Mesendoderm (in vitro differentiated cells): ENCODE measurements around the gene TMEM141.
"Not testable (repeated sequence)": the region's sequence is repeated elsewhere in the genome, so short reads cannot be mapped to it uniquely, and the experiment has no call there.

Source experiments
- DNase-seq: peaks from one replicate; pipeline ENCODE4 v3.0.0; 2013
- H2AK5ac ChIP-seq: 2 replicates; pipeline ENCODE4 v1.6.1; 2013; ENCODE audit warnings: low read length, inconsistent platforms
- H2BK120ac ChIP-seq: 2 replicates; pipeline ENCODE4 v1.6.1; 2013; ENCODE audit warnings: low read depth, mild to moderate bottlenecking, low read length, moderate library complexity, mixed read lengths
- H2BK15ac ChIP-seq: replicated peaks from 2 replicates; pipeline ENCODE4 v1.6.1; 2013; ENCODE audit warnings: low read depth, mild to moderate bottlenecking, moderate library complexity
- H2BK5ac ChIP-seq: 2 replicates; pipeline ENCODE4 v1.6.1; 2013; ENCODE audit warnings: low read length, inconsistent platforms
- H3K18ac ChIP-seq: 2 replicates; pipeline ENCODE4 v1.6.1; 2013; ENCODE audit warnings: mild to moderate bottlenecking, low read length, mixed read lengths
- H3K23ac ChIP-seq: one replicate; pipeline ENCODE4 v1.6.1; 2013; ENCODE audit warnings: low read length
- H3K27ac ChIP-seq: 2 replicates; pipeline ENCODE4 v1.5.1; 2013; ENCODE audit warnings: low read depth, mild to moderate bottlenecking, inconsistent platforms, low read length, moderate library complexity
- H3K27me3 ChIP-seq: 2 replicates; pipeline ENCODE4 v1.6.1; 2013; ENCODE audit warnings: low read length, control low read depth, mild to moderate bottlenecking, inconsistent platforms; ENCODE audit not compliant: insufficient read depth, poor library complexity
- H3K36me3 ChIP-seq: 2 replicates; pipeline ENCODE4 v1.6.1; 2013; ENCODE audit warnings: low read length, inconsistent platforms; ENCODE audit not compliant: control insufficient read depth, insufficient read depth
- H3K4ac ChIP-seq: one replicate; pipeline ENCODE4 v1.6.1; 2013; ENCODE audit warnings: low read depth, mild to moderate bottlenecking, low read length, moderate library complexity
- H3K4me1 ChIP-seq: 2 replicates; pipeline ENCODE4 v1.6.1; 2013; ENCODE audit warnings: low read depth, low read length, inconsistent platforms; ENCODE audit not compliant: control insufficient read depth
- H3K4me2 ChIP-seq: 2 replicates; pipeline ENCODE4 v1.6.1; 2013; ENCODE audit warnings: low read length
- H3K4me3 ChIP-seq: 2 replicates; pipeline ENCODE4 v1.5.1; 2013; ENCODE audit warnings: mild to moderate bottlenecking, low read length
- H3K56ac ChIP-seq: one replicate; pipeline ENCODE4 v1.6.1; 2013; ENCODE audit warnings: low read length
- H3K79me1 ChIP-seq: 2 replicates; pipeline ENCODE4 v1.6.1; 2013; ENCODE audit warnings: low read length, inconsistent platforms
- H3K79me2 ChIP-seq: 2 replicates; pipeline ENCODE4 v1.6.1; 2013; ENCODE audit warnings: mild to moderate bottlenecking, low read length; ENCODE audit not compliant: control insufficient read depth, insufficient read depth
- H3K9ac ChIP-seq: 2 replicates; pipeline ENCODE4 v1.6.1; 2013; ENCODE audit warnings: low read length, inconsistent platforms
- H4K5ac ChIP-seq: one replicate; pipeline ENCODE4 v1.6.1; 2013; ENCODE audit warnings: low read length
- H4K8ac ChIP-seq: one replicate; pipeline ENCODE4 v1.6.1; 2013; ENCODE audit warnings: low read depth, mild to moderate bottlenecking, control low read depth, low read length, moderate library complexity
- WGBS: extraction: QIAGEN DNeasy Blood & Tissue Kit; methylation state at CpG from one replicate; pipeline ENCODE4 v1.1.7; 2013; ENCODE audit warnings: low lambda C conversion rate, missing lambda C conversion rate; ENCODE audit not compliant: insufficient coverage; ENCODE audit errors: extremely low coverage; 5-methylcytosine and 5-hydroxymethylcytosine counted together

The TMEM141 gene

DNA sequence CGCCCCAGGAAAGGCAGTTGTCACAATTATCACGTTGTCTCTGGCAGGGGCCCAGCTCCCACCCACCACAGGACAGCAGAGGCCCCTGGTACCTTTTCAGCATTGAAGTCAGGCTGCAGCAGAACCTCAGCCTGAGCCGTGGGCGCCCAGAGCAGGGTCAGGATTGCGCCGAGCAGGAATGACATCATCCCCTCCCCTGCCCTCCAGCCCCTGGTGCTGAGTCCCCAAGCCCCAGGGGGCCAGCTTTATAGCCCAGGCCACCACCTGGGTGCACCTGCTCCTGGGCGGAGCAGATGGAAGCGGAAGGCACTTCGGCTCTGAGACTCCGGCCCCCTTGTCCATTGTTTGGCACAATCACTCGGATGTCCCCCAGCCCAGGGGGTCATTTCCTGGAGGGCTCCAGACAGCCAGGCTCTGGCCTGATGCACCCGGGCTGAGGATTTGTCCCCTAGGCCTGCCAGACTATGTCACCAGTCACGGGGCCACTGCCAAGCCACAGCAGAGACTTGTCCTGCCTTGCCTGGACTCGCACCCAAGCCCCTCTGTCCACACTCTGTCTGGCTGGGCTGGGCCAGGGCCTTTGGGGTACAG lies 26.7 kb upstream of the TMEM141 start, which contains the start of gene LCN15:
Gene LCN15 (minus strand): TSS at position 218 of the 591 bp plus-strand sequence. CDS start 30 bp downstream, at position 188.
- no peaks in the 10 kb centered on the region for H3K4me1 ChIP-seq
- no peak within 1 kb of the TSS for H3K4me2 ChIP-seq
- H3K36me3 ChIP-seq = no peaks in the 10 kb centered on the region
- no peak within 1 kb of the TSS for H3K27ac ChIP-seq
- no peak within 1 kb of the TSS for H2BK15ac ChIP-seq
- no peak within 1 kb of the TSS for H3K18ac ChIP-seq
- no peak within 1 kb of the TSS for H2BK120ac ChIP-seq
- no peak within 1 kb of the TSS for H4K8ac ChIP-seq
- no peaks in the 10 kb centered on the region for H3K79me2 ChIP-seq
- H3K79me1 ChIP-seq = no peaks in the 10 kb centered on the region
- no CpG with 5 or more reads among the region's 14 CpGs for WGBS
- DNase-seq = no peak
- H3K27me3 ChIP-seq = no peaks in the 10 kb centered on the region
- no peak within 1 kb of the TSS for H3K4ac ChIP-seq
- no peak within 1 kb of the TSS for H3K23ac ChIP-seq
- no peak within 1 kb of the TSS for H2BK5ac ChIP-seq
- peak within 1 kb of the TSS; percentile 34 for H3K56ac ChIP-seq
- no peak within 1 kb of the TSS for H3K9ac ChIP-seq
- no peak within 1 kb of the TSS for H4K5ac ChIP-seq
- H3K4me3 ChIP-seq = no peak within 1 kb of the TSS
- no peak within 1 kb of the TSS for H2AK5ac ChIP-seq

DNA sequence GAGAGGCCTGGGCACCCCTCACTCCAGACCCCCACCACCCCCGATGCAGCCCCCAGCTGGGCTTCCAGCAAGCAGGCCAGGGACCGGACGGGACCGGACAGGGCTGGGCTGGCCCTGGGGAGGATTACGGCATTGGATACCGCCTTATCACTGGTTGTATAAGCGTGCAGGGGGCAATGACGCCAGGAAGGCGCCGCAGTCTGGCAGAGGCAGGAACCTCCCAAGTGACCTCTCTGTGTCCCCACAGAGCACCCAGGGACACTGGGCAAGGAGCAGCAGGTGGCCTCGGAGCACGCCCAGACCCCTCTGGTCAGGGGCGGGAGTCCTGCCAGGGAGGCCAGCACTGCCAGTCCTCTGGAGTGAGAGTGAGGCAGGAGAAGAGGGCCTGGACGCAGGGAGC lies 26.1 kb upstream of the TMEM141 start:
- no peak overlapping the region for H3K27ac ChIP-seq
- H4K5ac ChIP-seq = no peak overlapping the region
- no peak overlapping the region for H3K4ac ChIP-seq
- WGBS = no CpG with 5 or more reads among the region's 14 CpGs
- no peak overlapping the region for H3K9ac ChIP-seq
- H3K23ac ChIP-seq = no peak overlapping the region
- no peaks in the 10 kb centered on the region for H3K27me3 ChIP-seq
- no peak overlapping the region for H2BK15ac ChIP-seq
- no peaks in the 10 kb centered on the region for H3K79me1 ChIP-seq
- H2BK120ac ChIP-seq = no peak overlapping the region
- no peak for DNase-seq
- H3K4me3 ChIP-seq = no peak overlapping the region
- no peaks in the 10 kb centered on the region for H3K79me2 ChIP-seq
- H3K4me1 ChIP-seq = no peaks in the 10 kb centered on the region
- no peaks in the 10 kb centered on the region for H3K36me3 ChIP-seq
- no peak overlapping the region for H3K56ac ChIP-seq
- no peak overlapping the region for H3K4me2 ChIP-seq
- H3K18ac ChIP-seq = no peak overlapping the region
- no peak overlapping the region for H2BK5ac ChIP-seq
- H4K8ac ChIP-seq = no peak overlapping the region
- no peak overlapping the region for H2AK5ac ChIP-seq

GRCh38 chr9:136765745-136766409 lies 25.3 kb upstream of the TMEM141 start:
- not testable (repeated sequence) for H3K4ac ChIP-seq, H2BK15ac ChIP-seq, H4K8ac ChIP-seq, H3K79me1 ChIP-seq, H3K36me3 ChIP-seq, H3K4me3 ChIP-seq, H3K4me1 ChIP-seq, DNase-seq, H3K9ac ChIP-seq, H2BK5ac ChIP-seq, H3K18ac ChIP-seq, H3K4me2 ChIP-seq, H3K23ac ChIP-seq, H3K27me3 ChIP-seq, H3K79me2 ChIP-seq, H2AK5ac ChIP-seq, H2BK120ac ChIP-seq, H3K27ac ChIP-seq, H4K5ac ChIP-seq, H3K56ac ChIP-seq
- no CpG with 5 or more reads among the region's 14 CpGs for WGBS

GRCh38 chr9:136766410-136767120 lies 24.6 kb upstream of the TMEM141 start:
- peak; percentile 67 for DNase-seq
- H2AK5ac ChIP-seq, H3K27ac ChIP-seq, H4K8ac ChIP-seq, H2BK120ac ChIP-seq, H3K27me3 ChIP-seq, H3K79me2 ChIP-seq, H3K79me1 ChIP-seq, H3K23ac ChIP-seq, H3K56ac ChIP-seq, H3K18ac ChIP-seq, H2BK15ac ChIP-seq, H4K5ac ChIP-seq, H3K4ac ChIP-seq, H3K36me3 ChIP-seq, H3K9ac ChIP-seq, H3K4me1 ChIP-seq, H3K4me2 ChIP-seq, H2BK5ac ChIP-seq, H3K4me3 ChIP-seq: not testable (repeated sequence)
- WGBS = no CpG with 5 or more reads among the region's 18 CpGs

- H2BK15ac ChIP-seq = no peak overlapping the region
- peak overlapping the region; percentile 20 for H3K4me2 ChIP-seq
- no CpG with 5 or more reads among the region's 16 CpGs for WGBS
- no peak overlapping the region for H4K5ac ChIP-seq
- no peak overlapping the region for H2AK5ac ChIP-seq
- no peak overlapping the region for H3K4me3 ChIP-seq
- H4K8ac ChIP-seq = no peak overlapping the region
- no peaks in the 10 kb centered on the region for H3K4me1 ChIP-seq
- no peak overlapping the region for H3K4ac ChIP-seq
- H3K23ac ChIP-seq = no peak overlapping the region
- no peak overlapping the region for H3K27ac ChIP-seq
- no peak overlapping the region for H3K9ac ChIP-seq
- peak overlapping the region; percentile 32 for H3K18ac ChIP-seq
- peak overlapping the region; percentile 25 for H3K56ac ChIP-seq
- DNase-seq = peak; percentile 67
- H2BK5ac ChIP-seq = no peak overlapping the region
- no peaks in the 10 kb centered on the region for H3K36me3 ChIP-seq
- H3K27me3 ChIP-seq = no peaks in the 10 kb centered on the region
- H3K79me1 ChIP-seq = no peaks in the 10 kb centered on the region
- no peak overlapping the region for H2BK120ac ChIP-seq
- no peaks in the 10 kb centered on the region for H3K79me2 ChIP-seq
These were observed 21.4 kb upstream of the TMEM141 start for GRCh38 chr9:136769710-136770191.
